HG03442 (cell line): ENCODE measurements around the gene CES4A.
"Not testable (repeated sequence)": the region's sequence is repeated elsewhere in the genome, so short reads cannot be mapped to it uniquely, and the experiment has no call there.

Source experiments
- ATAC-seq: cut with Tn5 transposase; IDR thresholded peaks from one replicate; pipeline ENCODE4 v1.9.1; 2021; ENCODE audit warnings: mild to moderate bottlenecking, moderate library complexity; ENCODE audit not compliant: unreplicated experiment

Gene CES4A

DNA sequence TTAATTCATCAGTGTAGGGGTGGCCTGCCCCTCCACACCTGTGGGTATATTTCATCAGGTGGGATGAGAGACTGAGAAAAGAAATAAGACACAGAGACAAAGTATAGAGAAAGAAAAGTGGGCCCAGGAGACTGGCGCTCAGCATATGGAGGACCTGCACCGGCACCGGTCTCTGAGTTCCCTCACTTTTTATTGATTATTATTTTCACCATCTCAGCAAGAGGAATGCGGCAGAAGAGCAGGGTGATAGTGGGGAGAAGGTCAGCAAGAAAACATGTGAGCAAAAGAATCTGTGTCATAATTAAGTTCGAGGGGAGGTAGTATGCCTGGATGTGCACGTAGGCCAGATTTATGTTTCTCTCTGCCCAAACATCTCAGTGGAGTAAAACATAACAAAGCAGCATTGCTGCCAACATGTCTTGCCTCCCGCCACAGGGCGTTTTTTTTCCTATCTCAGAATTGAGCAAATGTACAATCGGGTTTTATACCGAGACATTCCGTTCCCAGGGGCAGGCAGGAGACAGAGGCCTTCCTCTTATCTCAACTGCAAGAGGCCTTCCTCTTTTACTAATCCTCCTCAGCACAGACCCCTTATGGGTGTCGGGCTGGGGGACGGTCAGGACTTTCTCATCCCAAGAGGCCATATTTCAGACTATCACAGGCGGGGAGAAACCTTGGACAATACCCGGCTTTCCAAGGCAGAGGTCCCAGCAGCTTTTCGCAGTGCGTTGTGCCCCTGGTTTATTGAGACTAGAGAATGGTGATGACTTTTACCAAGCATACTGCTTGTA, 32.8 kb upstream of the CES4A start:
- ATAC-seq = not testable (repeated sequence)

DNA sequence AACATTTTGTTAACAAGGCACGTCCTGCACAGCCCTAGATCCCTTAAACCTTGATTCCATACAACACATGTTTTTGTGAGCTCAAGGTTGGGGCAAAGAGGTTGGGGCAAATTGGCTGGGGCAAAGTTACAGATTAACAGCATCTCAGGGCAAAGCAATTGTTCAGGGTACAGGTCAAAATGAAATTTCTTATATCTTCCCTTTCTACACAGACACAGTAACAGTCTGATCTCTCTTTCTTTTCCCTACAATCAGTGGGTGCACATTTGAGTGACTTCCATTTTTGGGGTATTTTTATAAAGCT, 32.3 kb upstream of the CES4A start:
- ATAC-seq = not testable (repeated sequence)

DNA sequence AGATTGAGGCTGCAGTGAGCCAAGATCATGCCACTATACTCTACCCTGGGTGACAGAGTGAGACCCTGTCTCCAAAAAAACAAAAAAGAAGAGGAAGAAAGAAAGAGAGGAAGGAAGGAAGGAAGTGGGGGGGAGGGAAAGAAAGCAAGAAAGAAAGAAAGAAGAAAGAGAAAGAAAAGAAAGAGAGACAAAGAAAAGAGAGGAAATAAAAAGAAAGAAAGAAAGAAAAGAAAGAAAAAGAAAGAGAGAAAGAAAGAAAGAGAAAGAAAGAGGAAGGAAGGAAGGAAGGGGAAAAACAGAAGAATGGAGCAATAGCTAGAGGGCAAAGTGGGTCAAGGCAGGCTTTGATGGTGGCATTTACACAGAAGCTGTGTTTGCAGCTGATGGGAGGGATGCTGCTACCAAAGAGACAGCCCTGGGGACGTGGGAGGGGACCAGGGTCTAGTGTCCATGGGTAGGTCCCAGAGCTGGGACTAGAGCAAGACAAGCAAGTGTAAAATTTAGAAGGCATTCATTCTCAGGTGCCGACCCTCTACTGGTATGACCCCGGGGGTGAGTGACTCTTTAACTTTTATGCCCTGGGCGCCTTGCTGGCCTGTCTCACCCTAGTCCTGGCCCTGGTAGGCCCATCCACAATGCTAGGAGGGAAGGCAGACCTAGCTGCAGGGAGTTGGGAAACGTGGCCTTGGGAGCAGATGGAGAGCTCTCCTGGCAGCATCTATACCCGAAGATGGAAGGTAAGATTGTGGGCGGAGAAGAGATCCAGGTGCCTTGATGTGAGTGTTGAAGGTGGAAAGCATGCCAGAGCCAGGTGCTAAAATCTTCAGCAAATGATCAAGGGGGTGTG, 29.3 kb upstream of the CES4A start:
- no peak for ATAC-seq

DNA sequence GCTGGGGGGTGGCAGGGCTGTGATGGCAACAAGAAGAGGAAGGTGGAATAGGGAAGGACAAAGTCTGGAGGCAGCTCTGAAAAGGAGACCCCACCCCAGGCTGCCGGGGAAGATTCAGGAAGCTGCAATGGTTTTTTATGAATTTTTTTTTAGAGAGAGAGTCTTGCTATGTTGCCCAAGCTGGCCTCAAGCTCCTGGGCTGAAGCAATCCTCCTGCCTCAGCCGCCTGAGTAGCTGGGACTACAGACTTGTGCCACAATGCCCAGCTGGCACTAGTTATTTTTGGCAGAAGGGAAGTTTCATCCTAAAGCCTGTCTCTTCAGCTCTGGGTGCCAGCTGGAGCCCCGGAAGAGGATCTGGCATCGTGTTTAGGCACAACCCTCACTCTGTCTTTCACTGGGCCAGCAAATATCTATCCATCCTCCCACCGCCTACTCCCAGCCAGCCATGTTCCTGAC, 28.7 kb upstream of the CES4A start:
- ATAC-seq = no peak

DNA sequence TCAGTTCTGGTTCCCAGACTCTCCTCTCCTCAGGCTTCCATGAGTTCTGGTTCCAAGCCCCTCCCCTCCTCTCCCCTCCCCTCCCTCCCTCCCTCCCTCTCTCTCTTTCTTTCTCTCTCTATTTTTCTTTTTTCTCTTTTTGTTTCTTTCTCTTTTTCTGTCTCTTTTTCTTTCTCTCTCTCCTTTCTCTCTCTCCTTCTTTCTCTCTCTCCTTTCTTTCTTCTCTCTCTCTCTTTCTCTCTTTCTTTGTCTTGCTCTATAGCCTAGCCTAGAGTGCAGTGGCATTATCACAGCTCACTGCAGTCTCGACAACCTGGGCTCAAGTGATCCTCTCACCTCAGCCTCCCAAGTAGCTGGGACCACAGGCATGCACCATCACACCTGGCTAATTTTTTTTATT, 28.1 kb upstream of the CES4A start:
- ATAC-seq = no peak

DNA sequence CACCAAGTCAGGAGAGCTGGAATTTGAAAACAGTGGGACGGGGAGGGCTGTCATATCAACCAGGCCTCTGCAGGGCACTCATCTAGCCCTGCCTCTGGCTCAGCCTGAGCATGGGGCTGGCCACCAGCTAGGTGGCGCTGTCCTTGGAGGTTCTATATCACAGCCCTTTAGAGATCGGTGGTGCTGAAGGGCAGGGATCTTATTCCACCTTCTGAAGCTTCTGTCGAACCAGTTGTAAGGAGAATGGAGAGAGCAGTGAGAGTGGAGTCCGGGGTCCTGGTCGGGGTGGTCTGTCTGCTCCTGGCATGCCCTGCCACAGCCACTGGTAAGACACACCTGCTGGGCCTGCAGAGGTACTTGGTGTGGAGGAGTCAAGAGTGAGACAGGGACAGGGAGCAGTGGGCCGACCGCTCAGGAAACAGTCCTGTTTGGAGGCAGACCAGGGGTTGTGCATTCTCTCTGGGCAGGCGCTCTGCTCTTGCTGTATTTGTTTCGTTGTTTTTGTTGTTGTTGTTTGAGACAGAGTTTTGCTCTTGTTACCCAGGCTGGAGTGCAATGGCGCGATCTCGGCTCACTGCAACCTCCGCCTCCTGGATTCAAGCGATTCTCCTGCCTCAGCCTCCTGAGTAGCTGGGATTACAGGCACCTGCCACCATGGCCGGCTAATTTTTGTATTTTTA, 27.2 kb upstream of the CES4A start, which contains the start of gene CES3:
TSS of gene CES3 (plus strand) at position 202 of the 680 bp plus-strand sequence. CDS start at position 244, 42 bp downstream.
- ATAC-seq = peak; percentile 77

DNA sequence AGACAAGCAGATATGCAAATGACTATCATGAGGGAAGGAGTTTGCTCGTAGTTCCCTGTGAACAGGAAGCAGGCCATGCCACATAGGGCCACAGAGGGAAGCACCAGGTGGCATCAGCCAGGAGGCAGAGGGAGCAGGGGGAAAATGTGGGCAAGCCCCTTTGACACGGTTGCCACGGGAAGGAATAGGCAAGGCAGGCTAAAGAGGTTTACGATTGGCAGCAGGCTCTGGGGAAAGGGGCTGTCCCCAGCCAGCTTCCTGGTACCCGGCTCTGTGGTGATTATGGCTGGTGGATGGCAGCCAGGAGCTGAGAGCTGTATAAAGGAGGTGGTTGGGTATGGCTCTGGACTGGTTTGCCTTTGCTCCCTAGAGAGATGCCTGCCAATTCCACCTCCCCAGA, 26.5 kb upstream of the CES4A start:
- ATAC-seq = no peak

DNA sequence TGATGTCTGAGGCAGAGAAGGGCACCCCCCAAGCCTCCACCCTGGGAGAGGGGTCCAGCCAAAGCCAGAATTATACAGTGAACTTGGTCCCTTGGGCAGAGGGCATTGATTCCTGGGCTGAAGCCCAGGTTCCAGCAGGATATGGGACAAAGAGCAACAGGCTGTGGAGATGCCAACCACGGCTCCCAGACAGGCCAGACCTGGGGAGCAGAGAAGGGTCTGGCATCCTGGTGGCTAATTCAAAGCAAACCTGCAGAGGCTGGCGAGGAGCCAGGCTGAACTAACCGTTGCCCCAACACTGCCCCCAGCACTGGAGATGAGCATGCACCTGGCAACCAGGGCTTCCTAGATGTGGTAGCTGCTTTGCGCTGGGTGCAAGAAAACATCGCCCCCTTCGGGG, 24.3 kb upstream of the CES4A start:
- no peak for ATAC-seq

DNA sequence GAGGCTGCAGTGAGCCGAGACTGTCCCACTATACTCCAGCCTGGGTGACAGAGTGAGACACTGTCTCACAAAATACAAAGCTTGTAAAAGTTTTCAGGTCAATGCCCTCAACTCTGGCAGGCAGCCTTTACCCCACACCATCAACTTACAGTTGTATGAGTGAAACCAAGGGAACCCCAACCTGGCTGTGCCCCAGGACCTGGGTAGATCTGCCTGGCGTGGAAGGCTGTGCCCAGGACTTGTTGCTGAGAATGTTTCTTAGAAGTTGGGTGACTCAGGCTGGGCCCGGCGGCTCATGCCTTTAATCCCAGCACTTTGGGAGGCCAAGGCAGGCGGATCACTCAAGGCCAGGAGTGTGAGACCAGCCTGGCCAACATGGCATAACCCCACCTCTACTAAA, 19.5 kb upstream of the CES4A start:
- ATAC-seq = no peak

DNA sequence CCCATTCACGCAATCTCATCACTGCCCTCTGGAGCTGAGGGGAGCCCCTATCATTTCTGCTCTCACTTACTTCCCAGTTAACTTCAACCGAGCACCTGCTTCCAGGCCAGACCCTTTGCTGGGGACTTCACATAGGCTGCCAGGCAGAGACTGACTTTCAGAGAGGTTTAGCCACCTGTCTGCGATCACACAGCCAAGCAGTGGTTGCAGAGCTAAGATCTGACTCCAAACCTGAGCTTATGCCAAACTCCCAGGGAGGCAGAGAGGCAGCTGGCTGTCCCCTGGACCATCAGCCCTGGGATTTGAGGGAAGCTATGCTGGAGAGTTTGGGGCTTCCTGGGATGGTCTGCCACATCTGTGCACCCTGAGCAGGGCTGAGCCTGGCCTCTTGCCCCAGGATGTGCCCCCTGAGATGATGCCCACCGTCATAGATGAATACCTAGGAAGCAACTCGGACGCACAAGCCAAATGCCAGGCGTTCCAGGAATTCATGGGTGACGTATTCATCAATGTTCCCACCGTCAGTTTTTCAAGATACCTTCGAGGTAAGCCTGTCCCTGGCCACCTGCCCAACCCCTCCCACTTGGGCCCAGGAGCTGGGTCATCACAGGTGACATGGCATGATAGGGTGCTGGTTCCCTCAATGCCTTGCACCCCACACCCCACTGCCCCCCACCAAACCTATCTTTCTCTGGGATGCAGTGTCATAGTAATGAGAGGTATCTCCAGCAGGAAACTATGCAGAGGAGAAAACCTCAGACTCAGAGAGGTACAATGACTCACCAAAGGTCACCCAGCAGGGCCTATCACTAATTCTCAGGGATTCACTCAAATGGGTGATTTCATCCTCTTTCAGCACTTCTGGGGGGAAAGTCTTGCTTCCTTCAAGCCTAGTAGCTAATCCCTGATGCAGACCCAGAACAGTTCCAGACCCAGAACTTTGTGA, 17.3 kb upstream of the CES4A start:
- no peak for ATAC-seq

DNA sequence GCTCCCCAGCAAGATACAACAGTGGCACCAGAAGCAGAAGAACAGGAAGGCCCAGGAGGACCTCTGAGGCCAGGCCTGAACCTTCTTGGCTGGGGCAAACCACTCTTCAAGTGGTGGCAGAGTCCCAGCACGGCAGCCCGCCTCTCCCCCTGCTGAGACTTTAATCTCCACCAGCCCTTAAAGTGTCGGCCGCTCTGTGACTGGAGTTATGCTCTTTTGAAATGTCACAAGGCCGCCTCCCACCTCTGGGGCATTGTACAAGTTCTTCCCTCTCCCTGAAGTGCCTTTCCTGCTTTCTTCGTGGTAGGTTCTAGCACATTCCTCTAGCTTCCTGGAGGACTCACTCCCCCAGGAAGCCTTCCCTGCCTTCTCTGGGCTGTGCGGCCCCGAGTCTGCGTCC, 15.4 kb upstream of the CES4A start:
- no peak for ATAC-seq

DNA sequence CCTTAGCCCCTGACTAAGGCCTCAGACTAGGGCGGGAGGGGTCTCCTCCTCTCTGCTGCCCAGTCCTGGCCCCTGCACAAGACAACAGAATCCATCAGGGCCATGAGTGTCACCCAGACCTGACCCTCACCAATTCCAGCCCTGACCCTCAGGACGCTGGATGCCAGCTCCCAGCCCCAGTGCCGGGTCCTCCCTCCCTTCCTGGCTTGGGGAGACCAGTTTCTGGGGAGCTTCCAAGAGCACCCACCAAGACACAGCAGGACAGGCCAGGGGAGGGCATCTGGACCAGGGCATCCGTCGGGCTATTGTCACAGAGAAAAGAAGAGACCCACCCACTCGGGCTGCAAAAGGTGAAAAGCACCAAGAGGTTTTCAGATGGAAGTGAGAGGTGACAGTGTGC, 14.7 kb upstream of the CES4A start:
- no peak for ATAC-seq

DNA sequence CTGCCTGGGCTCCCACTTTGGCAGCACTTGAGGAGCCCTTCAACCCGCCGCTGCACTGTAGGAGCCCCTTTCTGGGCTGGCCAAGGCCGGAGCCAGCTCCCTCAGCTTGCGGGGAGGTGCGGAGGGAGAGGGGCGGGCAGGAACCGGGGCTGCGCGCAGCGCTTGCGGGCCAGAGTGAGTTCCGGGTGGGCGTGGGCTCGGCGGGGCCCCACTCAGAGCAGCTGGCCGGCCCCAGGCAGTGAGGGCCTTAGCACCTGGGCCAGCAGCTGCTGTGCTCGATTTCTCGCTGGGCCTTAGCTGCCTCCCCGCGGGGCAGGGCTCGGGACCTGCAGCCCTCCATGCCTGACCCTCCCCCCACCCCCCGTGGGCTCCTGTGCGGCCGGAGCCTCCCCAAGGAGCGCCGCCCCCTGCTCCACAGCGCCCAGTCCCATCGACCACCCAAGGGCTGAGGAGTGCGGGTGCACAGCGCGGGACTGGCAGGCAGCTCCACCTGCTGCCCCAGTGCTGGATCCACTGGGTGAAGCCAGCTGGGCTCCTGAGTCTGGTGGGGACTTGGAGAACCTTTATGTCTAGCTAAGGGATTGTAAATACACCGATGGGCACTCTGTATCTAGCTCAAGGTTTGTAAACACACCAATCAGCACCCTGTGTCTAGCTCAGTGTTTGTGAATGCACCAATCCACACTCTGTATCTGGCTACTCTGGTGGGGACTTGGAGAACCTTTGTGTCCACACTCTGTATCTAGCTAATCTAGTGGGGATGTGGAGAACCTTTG, 14.0 kb upstream of the CES4A start:
- ATAC-seq = not testable (repeated sequence)

DNA sequence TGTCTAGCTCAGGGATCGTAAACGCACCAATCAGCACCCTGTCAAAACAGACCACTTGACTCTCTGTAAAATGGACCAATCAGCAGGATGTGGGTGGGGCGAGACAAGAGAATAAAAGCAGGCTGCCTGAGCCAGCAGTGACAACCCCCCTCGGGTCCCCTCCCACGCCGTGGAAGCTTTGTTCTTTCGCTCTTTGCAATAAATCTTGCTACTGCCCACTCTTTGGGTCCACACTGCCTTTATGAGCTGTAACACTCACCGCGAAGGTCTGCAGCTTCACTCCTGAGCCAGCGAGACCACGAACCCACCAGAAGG, 13.5 kb upstream of the CES4A start:
- not testable (repeated sequence) for ATAC-seq

DNA sequence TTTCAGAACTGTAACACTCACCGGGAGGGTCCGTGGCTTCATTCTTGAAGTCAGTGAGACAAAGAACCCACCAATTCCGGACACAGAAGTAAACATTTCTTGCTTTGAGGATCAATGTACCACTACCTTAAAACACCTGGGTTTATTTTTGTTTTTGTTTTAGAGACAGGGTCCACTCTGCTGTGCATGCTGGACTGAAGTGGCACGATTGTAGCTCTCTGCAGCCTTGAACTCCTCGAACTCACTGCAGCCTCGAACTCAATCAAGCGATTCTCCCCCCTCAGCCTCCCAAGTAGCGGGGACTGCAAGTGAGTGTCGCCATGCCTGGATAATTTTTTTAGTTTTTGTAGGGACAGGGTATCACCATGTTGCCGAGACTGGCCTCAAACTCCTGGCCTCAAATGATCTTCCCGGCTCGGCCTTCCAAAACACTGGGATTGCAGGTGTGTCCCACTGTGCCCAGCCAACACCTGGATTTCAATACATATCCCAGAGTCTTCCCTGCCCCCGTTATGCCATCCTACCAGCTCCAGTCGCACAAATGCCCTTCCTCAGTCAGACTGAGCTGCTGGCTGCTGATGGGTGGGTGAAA, 13.0 kb upstream of the CES4A start:
- no peak for ATAC-seq

DNA sequence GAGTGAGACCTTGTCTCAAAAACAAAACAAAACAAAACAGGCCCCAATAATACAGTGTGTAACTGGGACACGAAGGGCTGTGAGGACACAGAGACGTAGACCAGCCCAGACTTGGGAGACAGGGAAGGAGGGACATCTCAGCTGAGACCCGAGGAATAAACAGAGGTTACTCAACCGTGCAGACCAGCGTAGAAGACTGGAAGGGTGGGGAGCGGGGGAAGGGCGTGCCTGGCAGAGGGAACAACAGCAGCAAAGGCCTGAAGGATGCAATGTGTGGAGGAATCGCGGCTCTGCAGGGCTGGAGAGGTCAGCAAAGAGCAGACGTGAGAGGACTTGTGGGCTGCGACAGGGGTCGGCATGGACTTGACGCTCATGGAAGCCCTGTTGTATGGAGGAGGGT, 11.6 kb upstream of the CES4A start:
- ATAC-seq = no peak

DNA sequence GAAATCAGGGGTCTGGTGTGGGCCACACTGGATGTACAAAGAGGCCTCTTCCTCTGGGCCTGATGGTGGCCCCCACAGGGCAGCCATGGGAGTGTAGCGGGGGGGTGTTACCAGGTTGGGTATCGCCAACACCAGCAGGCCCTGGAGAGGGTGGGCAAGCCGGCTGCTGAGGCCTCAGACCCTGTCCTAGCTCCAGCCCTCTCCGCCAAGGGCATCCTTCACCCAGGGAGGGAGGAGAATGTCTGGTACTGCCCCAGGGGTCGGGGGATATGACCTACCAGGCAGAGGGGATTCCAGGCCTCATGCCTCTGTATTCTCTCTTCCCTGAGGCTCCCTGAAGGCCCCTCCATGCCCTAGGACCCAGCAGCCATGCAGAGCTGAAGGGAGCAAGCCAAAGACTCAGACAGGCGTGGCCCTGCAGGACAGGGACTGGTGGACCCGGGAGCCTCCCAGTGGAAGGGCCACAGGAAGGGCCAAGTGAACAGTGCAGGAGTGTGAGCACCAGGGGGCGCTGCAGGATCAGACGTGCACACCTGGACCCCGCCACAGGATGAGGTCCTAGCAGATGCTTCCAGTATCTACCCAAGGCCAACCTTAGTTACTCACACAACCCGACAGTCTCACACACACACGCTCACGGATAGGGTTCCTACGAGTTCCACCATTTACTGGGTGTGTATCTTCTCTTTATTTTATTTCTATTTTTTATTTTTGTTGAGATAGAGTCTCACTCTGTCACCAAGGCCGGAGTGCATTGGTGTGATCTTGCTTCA, 10.9 kb upstream of the CES4A start:
- ATAC-seq = peak; percentile 57

DNA sequence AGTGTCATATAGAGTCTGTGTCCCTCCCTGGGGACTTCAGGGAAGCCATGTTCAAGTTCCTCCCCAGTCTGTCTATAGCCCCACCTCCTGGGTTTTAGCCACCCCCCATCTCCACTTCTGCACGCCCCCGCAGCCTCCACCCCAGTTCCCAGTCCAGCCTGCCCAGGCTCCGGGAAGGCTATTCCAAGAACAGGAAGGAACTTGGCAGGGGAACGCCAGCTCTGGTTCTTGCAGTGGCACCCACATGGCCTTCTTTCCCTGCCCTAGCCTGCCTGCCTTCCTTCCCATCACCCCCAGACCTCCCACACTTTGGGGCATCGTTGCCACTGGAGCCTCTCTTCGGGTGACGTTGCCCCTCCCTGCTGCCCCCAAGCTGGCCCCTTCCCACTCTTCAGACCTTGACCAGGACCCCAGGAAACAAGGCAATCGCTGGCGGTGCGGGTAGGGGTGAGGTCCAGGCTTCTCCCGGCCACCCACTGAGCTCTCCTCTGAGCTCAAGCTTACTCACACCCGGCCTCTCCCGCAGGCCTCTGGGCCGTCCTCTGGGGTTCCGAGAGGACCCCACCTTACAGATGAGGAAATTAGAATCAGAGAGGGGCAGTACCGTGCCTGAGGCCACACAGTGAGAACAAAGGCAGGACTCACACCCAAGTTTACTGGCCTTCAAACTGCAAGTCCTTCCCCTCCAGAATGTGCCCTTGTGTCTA, 9.2 kb upstream of the CES4A start:
- ATAC-seq = no peak
